K562 (cell line): Measurements from ENCODE around the gene SFT2D2. TPM values are rescaled to one million over a fixed set of nuclear protein-coding genes. Genes with fewer than 3 reads are reported as not detected.

Source experiments
- AFF1 ChIP-seq, 2 experiments: fragments of 450-650 bp; IDR thresholded peaks; 2 replicates each; pipeline ENCODE4 v1.6.1; 2018; ENCODE audit warnings: mild to moderate bottlenecking in 2 of 2, low read depth in 1 of 2; ENCODE audit not compliant: partially characterized antibody in 2 of 2
- ARHGAP35 ChIP-seq: fragments of 450-650 bp; IDR thresholded peaks from 2 replicates; pipeline ENCODE4 v1.6.1; 2018; ENCODE audit not compliant: partially characterized antibody
- ARID3A ChIP-seq: IDR thresholded peaks from 2 replicates; pipeline ENCODE4 v1.6.1; 2012; ENCODE audit warnings: low read depth, low read length, improper control_type of control experiment, borderline replicate concordance
- BCL6 ChIP-seq: fragments of 250-450 bp; sonication (Bioruptor Pico); IDR thresholded peaks from 2 replicates; pipeline ENCODE4 v1.4.0; 2020
- FOSL1 ChIP-seq: fragments of 200-800 bp; sonication (Bioruptor generic); conservative IDR thresholded peaks from 2 replicates; pipeline ENCODE4 v1.6.1; 2016; ENCODE audit warnings: missing genetic modification characterization, missing compliant biosample characterization
- HCFC1 ChIP-seq: IDR thresholded peaks from 2 replicates; pipeline ENCODE4 v1.6.1; 2012; ENCODE audit warnings: low read depth, low read length, improper control_type of control experiment
- HLTF ChIP-seq: fragments of 450-650 bp; IDR thresholded peaks from 2 replicates; pipeline ENCODE4 v1.6.1; 2016
- NR4A1 ChIP-seq, 2 experiments: fragments of 250-450 bp in 1 of 2; fragments of 450-650 bp in 1 of 2; sonication (Bioruptor Pico) in 1 of 2; IDR thresholded peaks; 2 replicates each; pipeline versions ENCODE4 v1.4.0 to v1.6.1; 2016 to 2020; ENCODE audit warnings: mild to moderate bottlenecking in 2 of 2, missing compliant biosample characterization in 1 of 2, missing genetic modification characterization in 1 of 2, moderate library complexity in 1 of 2
- PCBP1 ChIP-seq: fragments of 200-400 bp; formaldehyde crosslinking; IDR thresholded peaks from 2 replicates; pipeline ENCODE4 v1.6.1; 2018; ENCODE audit warnings: mild to moderate bottlenecking, low read depth, low read length; ENCODE audit not compliant: poor library complexity, severe bottlenecking
- RFX1 ChIP-seq: fragments of 450-650 bp; IDR thresholded peaks from 2 replicates; pipeline ENCODE4 v1.6.1; 2016; ENCODE audit warnings: mild to moderate bottlenecking, moderate library complexity
- SRF ChIP-seq, 2 experiments: fragments of 250-450, 450-650 bp in 1 of 2; sonication (Bioruptor Pico) in 1 of 2; sonication (generic) in 1 of 2; formaldehyde crosslinking; IDR thresholded peaks; 2 replicates each; pipeline versions ENCODE4 v1.5.0 to v1.5.1; 2020 to 2022; ENCODE audit warnings: mild to moderate bottlenecking in 1 of 2, missing genetic modification reagents in 1 of 2
- TAF9B ChIP-seq: fragments of 450-650 bp; IDR thresholded peaks from 2 replicates; pipeline ENCODE4 v1.6.1; 2018; ENCODE audit warnings: mild to moderate bottlenecking; ENCODE audit not compliant: partially characterized antibody
- TCF7L2 ChIP-seq: fragments of 150-350 bp; IDR thresholded peaks from 2 replicates; pipeline ENCODE4 v1.6.1; 2016; ENCODE audit warnings: low read depth, mild to moderate bottlenecking, low read length, moderate library complexity
- ZNF124 ChIP-seq: sonication (generic); formaldehyde crosslinking; IDR thresholded peaks from 2 replicates; pipeline ENCODE4 v1.8.1; 2022; ENCODE audit warnings: missing genetic modification reagents
- ZNF224 ChIP-seq: sonication (generic); formaldehyde crosslinking; IDR thresholded peaks from 2 replicates; pipeline ENCODE4 v1.8.0; 2022; ENCODE audit warnings: mild to moderate bottlenecking, missing genetic modification reagents
- polyA plus RNA-seq, 8 experiments: library from polyadenylated mRNA; depleted of rRNA in 4 of 8; stranded (reverse) in 5 of 8; unstranded in 3 of 8; fragments of >200 nt; fragmentation: Nextera tagmentation in 2 of 8; fragmentation: Illumina TruSeq in 1 of 8; extraction: Ambion mirVana in 2 of 8; extraction: Trizol in 1 of 8; gene quantifications; 2 replicates each; pipeline versions ENCODE4 v1.2.1 to v1.2.3, GENCODE V29; 2011 to 2014; ENCODE audit warnings: inconsistent platforms in 1 of 8, missing spikeins in 1 of 8
- total RNA-seq, 7 experiments: library from RNA; depleted of rRNA in 6 of 7; stranded (reverse); fragments of >200 nt in 6 of 7; fragmentation: Illumina TruSeq in 2 of 7; extraction: Trizol in 2 of 7; gene quantifications; 2 replicates each; pipeline versions ENCODE4 v1.2.1 to v1.2.3, GENCODE V29; 2011 to 2021; ENCODE audit warnings: low replicate concordance in 1 of 7
- TF ChIP-seq, protein P1 (sequence below): fragments of 450-650 bp; IDR thresholded peaks from 2 replicates; pipeline ENCODE4 v1.6.1; 2014; ENCODE audit warnings: low read depth, mild to moderate bottlenecking, moderate library complexity, borderline replicate concordance
- TF ChIP-seq, protein P2 (sequence below): fragments of 450-650 bp; formaldehyde crosslinking; IDR thresholded peaks from 2 replicates; pipeline ENCODE4 v1.4.0; 2020; ENCODE audit warnings: mild to moderate bottlenecking, mixed read lengths

Gene SFT2D2
- total and polyA plus RNA-seq, 9 of the 15 experiments (the other 6 are each of a cell fraction or from before 2014, with no cell fraction given), result 3.4 to 50.1 (median 21.6) TPM

DNA sequence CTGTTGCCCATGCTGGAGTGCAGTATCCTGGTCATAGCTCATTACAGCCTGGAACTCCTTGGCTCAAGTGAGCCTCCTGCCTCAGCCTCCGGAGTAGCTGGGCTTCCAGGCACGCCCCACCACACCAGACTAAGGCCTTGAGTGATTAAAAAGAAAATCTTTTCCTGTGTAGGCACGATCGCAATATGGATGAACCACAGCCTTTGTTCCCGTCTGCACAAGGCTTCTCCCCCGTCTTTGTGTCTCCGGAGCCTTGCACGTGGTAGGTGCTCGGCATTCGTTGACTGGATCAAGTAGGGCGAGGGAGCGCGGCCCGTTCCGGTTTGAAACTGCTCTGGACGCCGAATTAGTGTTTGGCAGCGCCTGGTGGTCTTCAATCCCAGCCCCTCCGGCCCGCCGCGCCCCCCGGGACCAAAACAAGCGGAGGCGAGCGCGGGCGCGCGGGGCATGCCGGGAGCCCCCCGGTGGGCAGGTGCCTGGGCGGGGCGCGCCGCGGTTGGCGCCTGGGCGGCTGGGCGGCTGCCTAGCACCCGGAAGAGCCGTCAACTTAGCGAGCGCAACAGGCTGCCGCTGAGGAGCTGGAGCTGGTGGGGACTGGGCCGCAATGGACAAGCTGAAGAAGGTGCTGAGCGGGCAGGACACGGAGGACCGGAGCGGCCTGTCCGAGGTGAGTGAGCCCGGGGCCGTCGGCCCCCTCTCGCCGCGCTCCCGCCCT is at the start of gene SFT2D2 (continued):
- TF ChIP-seq TCF7L2 (no peak), HLTF (no peak), BCL6 (CRISPR knock-in tag) (no peak), ARHGAP35 (no peak), FOSL1 (tag) (no peak; the same call in 1 of the 2 replicates), HCFC1 (peak; percentile 39), ZNF224 (CRISPR knock-in tag) (no peak), NR4A1 (CRISPR knock-in tag; IDR thresholded peaks at IDR 0.05) (peak; percentile 93; the same call in 1 of the 2 replicates), NR4A1 (tag; IDR thresholded peaks at IDR 0.05) (peak; percentile 97), PCBP1 (no peak), SRF (CRISPR knock-in tag; IDR thresholded peaks at IDR 0.05) (peak in 1 of 2 experiments; percentile 58; a peak in 1 of 4 replicates), TAF9B (no peak), ARID3A (no peak), ZNF124 (CRISPR knock-in tag) (no peak), RFX1 (no peak), AFF1 (IDR thresholded peaks at IDR 0.05; ENCODE audit: low read depth in 1 of 2, partially characterized antibody in 2 of 2) (peak in 1 of 2 experiments; percentile 80)
- TF ChIP-seq, protein P1, sequence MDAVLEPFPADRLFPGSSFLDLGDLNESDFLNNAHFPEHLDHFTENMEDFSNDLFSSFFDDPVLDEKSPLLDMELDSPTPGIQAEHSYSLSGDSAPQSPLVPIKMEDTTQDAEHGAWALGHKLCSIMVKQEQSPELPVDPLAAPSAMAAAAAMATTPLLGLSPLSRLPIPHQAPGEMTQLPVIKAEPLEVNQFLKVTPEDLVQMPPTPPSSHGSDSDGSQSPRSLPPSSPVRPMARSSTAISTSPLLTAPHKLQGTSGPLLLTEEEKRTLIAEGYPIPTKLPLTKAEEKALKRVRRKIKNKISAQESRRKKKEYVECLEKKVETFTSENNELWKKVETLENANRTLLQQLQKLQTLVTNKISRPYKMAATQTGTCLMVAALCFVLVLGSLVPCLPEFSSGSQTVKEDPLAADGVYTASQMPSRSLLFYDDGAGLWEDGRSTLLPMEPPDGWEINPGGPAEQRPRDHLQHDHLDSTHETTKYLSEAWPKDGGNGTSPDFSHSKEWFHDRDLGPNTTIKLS, result peak; percentile 89
- TF ChIP-seq, protein P2, sequence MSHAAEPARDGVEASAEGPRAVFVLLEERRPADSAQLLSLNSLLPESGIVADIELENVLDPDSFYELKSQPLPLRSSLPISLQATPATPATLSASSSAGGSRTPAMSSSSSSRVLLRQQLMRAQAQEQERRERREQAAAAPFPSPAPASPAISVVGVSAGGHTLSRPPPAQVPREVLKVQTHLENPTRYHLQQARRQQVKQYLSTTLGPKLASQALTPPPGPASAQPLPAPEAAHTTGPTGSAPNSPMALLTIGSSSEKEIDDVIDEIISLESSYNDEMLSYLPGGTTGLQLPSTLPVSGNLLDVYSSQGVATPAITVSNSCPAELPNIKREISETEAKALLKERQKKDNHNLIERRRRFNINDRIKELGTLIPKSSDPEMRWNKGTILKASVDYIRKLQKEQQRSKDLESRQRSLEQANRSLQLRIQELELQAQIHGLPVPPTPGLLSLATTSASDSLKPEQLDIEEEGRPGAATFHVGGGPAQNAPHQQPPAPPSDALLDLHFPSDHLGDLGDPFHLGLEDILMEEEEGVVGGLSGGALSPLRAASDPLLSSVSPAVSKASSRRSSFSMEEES (CRISPR knock-in tag), result no peak
